Measurements from ENCODE around the gene ITCH.

ITCH gene

DNA sequence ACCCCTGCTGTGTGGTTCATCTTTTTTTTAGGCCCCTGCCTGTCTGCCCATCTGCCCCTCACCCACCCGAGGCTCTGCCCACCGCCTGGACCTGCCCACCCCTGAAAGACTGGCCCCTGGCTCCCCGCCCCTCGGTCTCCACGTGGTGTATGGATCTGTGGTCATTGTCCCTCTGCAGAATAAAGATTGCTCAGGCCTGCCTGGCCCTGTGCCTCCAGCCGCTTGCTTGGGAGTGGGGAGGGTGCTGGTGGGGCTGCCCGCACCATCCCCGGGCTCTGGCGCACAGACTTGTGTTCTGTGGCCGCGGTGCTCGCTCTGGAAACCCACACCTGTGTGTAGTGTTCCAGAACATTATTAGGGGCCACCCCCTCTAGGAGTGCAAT lies 197.1 kb downstream of the ITCH start:
- DNase-seq, result no peak

DNA sequence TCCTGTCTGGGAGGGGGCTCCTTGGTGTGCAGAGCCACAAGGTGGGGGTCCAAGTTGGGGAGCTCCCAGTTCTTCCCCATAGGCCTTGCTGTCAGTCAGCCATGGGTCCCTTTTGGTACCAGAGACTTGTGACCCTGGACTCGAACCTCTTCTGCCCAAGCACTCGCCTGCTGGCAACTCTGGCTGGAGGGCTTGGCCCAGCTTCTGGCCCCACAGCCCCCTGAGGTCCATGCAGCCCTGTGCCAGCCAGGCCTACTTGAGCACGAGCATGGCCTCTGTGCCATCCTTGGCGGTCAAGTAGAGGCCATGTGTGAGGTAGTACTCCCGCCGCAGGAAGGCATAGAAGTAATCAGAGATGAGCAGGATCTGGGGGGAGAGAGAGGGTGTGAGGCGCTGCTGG lies 197.5 kb downstream of the ITCH start:
- DNase-seq, result no peak
